GM18907 (cell line): ENCODE results near the gene RASGRP3.

Experiments
- ATAC-seq: cut with Tn5 transposase; IDR thresholded peaks from one replicate; pipeline ENCODE4 v1.9.1; 2021; ENCODE audit warnings: mild to moderate bottlenecking, moderate library complexity; ENCODE audit not compliant: unreplicated experiment

Gene RASGRP3

DNA sequence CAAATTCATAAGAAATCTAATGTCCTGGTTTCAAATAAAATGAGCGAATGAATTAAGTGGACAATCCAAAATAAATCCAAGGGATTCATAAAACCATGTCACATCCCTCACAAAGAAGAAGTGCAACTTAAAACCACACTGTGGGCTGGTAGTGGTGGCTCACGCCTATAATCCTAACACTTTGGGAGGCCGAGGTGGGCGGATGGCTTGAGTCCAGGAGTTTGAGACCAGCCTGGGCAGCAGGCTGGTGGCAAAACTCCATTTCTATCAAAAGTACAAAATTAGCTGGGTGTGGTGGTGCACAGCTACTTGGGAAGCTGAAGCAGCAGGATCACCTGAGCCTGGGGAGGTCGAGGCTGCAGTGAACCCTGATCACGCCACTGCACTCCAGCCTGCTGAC is 97.2 kb downstream of the RASGRP3 start:
- ATAC-seq, result no peak

DNA sequence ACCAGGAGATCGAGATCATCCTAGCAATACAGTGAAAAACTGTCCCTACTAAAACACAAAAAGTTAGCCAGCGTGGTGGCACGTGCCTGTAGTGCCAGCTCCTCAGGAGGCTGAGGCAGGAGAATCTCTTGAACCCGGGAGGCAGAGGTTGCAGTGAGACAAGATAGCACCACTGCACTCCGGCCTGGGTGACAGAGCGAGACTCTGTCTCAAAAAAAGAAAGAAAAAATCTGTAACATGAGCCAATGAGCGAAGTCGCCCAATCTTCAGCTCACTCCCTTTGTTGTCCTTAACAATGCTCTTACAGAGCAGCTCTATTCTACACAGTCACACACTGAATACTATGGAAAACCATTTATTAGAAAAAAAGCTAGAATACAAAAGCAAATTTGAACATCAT is 100.6 kb downstream of the RASGRP3 start:
- no peak for ATAC-seq

- no peak for ATAC-seq
Measured at GRCh38 chr2:33577668-33578067, 101.2 kb downstream of the RASGRP3 start.

GRCh38 chr2:33579227-33579626 is 102.8 kb downstream of the RASGRP3 start:
- ATAC-seq, result no peak

GRCh38 chr2:33581872-33582271 is 105.4 kb downstream of the RASGRP3 start:
- ATAC-seq, result no peak

- peak; percentile 74 for ATAC-seq
Measured at GRCh38 chr2:33583194-33583938, 106.9 kb downstream of the RASGRP3 start.

DNA sequence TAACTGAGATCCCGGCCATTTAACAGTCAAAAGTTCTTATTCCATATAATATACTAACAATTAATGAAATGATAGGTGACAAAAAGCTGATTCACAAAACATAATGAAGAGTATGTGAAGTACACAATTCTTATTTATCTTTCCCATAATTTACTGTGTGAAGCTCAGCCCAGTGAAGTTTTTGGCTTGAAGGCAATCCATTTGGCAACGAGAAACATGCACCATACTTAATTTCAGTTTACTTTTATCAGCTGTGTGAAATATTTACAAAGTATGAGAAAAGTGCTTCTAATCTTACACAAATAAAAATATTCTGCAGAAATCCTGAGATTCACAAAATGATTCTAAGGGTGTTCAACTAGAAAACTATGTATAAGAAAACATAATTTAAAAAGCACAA is 110.3 kb downstream of the RASGRP3 start:
- no peak for ATAC-seq

DNA sequence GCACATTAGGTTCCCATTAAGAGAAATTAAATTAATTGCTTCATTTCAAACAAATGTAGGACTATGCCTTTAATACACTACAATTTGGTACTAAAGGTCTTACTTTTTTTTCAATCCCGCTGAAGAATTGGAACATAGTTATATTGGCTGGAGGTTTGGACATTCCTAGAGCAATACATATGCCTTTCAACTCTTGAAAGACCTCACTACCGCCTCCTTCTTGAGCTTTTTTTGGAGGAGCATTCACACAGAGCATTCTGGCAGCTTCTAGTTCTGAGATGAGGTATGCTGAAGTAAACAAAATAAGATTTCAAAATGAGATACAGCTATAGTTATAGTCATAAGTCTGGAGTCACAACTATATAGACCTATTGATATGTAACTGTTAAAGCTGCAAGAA is 111.8 kb downstream of the RASGRP3 start:
- ATAC-seq, result no peak

DNA sequence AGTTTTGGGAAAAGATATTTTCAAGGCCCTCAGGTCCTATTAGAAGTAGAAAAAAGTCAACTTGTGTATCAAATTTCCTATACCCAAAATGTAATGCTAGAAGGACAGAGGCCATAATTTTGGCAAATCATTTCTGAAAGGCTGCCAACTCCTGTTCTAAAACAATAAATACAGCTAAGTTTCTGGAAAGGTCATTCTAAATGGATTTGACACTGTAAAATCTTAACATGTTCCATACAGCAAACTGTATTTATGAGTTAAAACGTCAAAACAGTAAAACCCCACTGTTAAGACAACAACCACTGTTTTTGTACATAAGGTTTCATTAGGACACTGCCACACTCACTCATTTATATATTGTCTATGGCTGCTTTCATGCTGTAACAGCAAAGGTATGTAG is 113.0 kb downstream of the RASGRP3 start:
- ATAC-seq, result no peak

GRCh38 chr2:33595385-33595784 is 118.9 kb downstream of the RASGRP3 start:
- no peak for ATAC-seq

DNA sequence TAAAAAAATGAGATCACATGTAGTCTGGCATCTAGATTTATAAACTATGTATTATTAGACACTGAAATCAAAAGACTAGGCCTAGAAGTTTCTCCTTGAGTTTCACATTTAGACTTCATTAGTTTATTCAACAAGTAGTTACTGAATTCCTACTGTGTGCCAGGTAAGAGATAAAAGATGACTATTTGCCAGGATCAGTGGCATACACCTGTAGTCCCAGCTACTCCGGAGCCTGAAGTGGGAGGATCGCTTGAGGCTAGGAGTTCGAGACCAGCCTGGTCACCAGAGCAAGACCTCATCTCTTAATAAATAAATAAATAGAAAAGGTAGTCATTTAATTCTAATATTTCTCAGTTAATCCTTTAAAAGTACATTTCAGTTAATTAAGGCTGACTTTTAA is 120.6 kb downstream of the RASGRP3 start:
- no peak for ATAC-seq

DNA sequence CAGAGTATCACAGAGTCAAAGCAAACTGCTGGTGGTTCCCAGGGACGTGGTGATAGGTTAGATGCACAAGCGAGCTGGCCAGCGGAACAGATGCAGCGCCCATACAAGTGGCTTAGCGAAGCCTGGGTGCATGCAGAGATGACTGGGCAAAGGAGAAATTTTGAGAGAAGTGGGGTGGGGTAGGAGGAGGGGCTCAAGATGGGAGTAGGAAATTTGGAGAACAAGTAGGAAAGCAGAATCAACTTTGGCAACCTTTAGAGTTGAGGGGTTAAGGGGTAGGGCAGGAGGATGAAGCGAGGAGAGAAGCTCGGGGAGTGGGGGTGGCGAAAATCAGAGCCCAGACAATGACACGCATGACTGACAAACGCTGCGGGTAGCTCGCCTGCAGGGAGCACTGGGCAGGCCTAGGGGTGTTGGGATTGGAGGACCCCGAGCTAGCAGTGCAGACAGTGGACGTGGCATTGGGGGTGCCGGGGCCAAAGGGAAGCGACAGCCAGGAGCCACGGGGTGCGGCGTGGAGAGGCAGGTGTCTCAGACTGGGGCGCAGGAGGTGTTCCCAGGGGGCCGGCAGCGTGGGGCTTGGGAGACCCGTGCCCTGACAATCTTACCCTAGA is 122.2 kb downstream of the RASGRP3 start:
- peak; percentile 64 for ATAC-seq

DNA sequence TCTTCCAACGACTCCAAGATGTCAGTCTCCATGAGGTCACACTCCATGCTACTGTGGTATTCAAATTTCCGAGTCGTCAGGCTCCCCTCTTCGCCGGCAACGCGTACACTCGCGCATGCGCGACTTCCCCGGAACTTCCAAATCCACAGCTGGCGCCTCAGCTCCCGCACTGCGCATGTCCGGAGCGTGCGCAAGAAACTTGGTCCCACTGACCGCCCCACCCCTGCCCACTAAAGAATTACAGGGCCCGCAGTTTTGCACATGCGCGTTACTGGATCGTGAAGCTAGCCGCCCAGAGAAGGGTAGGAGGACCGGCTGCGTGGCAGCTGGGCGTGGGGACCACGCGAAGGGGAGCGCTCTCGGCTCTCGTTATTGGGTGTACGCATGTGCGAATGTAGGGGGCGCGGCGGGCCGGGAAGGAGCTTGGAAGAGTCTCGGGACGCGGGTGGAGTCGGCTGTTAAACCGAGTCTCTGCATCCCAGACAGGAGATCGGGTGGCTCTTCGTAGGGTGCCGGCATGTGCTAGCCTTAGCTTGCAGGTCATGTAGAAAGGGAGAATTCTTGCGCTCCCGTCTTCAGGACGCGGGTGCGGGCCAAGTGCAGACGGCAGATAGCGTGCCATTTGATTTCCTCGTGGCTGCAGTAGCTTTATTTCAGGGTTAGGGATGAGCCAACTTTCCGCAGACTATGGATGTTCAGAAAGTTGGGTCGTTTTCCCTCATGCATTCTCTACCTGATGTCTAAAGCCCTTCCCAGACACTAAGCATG is 122.9 kb downstream of the RASGRP3 start, which contains the start of gene FAM98A:
Gene FAM98A (minus strand): TSS at position 125 of the 768 bp plus-strand sequence. CDS start 78 bp downstream, at position 47.
- ATAC-seq, result peak; percentile 96

GRCh38 chr2:33599943-33600192 is 123.4 kb downstream of the RASGRP3 start:
- no peak for ATAC-seq

GRCh38 chr2:33602201-33602830 is 125.9 kb downstream of the RASGRP3 start:
- no peak for ATAC-seq

GRCh38 chr2:33603416-33603815 is 127.0 kb downstream of the RASGRP3 start:
- no peak for ATAC-seq

DNA sequence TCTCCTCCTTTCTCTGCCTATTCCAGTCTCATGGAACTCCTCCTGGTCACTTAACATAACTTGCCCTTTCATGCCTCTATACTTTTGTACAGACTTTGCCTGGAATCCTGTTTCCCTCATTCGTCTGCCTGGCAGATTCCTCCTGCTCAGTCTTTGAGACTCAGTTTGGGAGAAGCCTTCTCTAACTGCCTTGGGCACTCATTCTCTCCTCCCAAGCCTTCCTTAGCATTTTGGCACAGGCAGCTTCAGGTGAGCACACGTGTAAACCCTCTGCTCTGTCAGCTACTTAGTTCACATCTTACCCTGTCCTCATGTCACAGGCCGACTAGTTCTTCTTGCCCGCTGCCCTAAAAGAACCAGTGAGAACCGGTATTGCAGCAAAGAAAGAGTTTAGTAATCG is 128.6 kb downstream of the RASGRP3 start:
- ATAC-seq, result no peak

GRCh38 chr2:33606100-33606499 is 129.7 kb downstream of the RASGRP3 start:
- no peak for ATAC-seq

GRCh38 chr2:33606622-33607021 is 130.2 kb downstream of the RASGRP3 start:
- ATAC-seq, result no peak

DNA sequence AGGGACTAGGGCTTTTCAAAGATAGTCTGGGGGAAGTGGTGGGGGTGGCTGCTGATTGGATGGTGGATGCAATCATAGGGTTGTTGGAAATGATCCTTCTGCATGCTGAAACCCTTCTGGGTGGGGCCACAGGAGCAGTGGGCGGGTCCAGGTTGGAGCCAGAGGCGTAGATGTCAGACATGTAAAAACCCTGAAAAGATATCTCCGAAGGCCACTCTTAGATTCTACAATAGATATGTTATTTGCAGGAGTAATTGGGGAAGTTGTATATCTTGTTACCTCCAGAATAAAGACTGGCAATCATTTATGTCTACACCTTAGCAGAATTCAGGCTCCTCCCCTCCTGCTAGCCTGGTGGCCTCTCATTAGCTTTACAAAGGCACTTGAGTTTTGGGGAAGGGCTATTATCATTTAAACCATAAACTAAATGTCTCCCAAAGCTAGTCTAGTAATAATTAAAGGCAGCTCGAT is 130.8 kb downstream of the RASGRP3 start:
- ATAC-seq, result no peak

DNA sequence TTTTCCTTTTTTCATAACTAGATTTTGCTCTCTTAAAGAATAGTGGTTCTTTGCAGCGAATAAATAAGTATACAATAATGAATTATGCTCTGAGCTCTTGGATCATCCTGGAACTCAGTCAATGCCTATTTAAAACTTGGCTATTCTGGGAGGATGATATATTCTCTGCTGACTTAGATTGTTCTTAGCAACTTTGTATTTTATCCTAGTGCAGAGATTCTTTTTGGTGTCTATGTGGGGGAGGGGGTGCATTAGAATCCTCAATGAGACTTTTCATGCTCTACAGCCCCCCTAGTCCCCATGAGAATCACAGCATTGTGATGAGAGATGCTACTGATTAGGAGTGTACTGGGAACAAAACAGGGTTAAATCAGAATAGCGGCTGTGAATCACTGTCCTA is 131.5 kb downstream of the RASGRP3 start:
- ATAC-seq, result no peak

DNA sequence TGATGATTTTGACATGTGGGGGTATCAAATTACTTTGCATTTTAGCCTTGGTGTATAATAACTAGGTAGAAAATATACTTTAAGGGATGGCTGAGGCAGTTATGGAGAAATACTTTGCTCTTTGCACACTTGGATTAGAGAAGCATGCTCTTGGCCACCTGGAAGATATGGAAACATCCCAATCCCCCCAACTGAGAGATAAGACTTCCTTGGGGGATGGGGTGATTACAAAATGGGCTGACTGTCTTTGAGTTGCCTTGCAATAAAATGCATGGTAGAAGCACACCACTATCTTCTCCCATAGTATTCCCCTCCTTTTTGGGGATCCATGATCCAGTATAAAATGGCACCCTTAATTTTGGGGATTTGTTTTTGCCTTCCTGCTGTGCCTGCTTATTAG is 137.7 kb downstream of the RASGRP3 start:
- no peak for ATAC-seq
